Spleen (tissue), 7 donors: ENCODE data around the gene GTF2A1.

ENCODE experiments used
- CTCF ChIP-seq, 11 experiments: fragments of 200-600 bp in 7 of 11; fragments of 450-650 bp in 4 of 11; sonication (generic) in 4 of 11; IDR thresholded peaks in 8 of 11; conservative IDR thresholded peaks in 3 of 11; 1 replicate in 7 of 11; 2 replicates in 4 of 11; pipeline versions ENCODE4 v1.4.0 to v1.8.0; 2016 to 2021; ENCODE audit warnings: antibody characterized with exemption in 11 of 11, inconsistent platforms in 4 of 11, mild to moderate bottlenecking in 1 of 11
- POLR2AphosphoS5 ChIP-seq, 3 donors: sonication (generic); formaldehyde crosslinking; IDR thresholded peaks; one replicate each; pipeline ENCODE4 v1.5.1; 2017; ENCODE audit warnings: antibody characterized with exemption in 3 of 3
- donor health status: DM: no; HTN: no; CAD: no; lungs with moderate emphysema.
- donor health status: DM: no; HTN: no; CAD: no.
- donor health status: DM: no; HTN: no; CAD: no.

- no peak for TF ChIP-seq CTCF (IDR thresholded peaks at IDR 0.05 in 8 of 11, conservative IDR thresholded peaks at IDR 0.05 in 3 of 11)
- TF ChIP-seq POLR2AphosphoS5 (IDR thresholded peaks at IDR 0.05): no peak
These were observed 26.7 kb downstream of the GTF2A1 start for GRCh38 chr14:81193924-81194633.
